HepG2 (cell line): ENCODE measurements around the gene NPW. TPM values are rescaled to one million over a fixed set of nuclear protein-coding genes. Genes with fewer than 3 reads are reported as not detected.

ENCODE experiments used
- AGO2 ChIP-seq: fragments of 200-400 bp; formaldehyde crosslinking; optimal IDR thresholded peaks from 2 replicates; pipeline ENCODE3; 2017; ENCODE audit warnings: mild to moderate bottlenecking, low read depth, low read length, moderate library complexity
- FOXC1 ChIP-seq: sonication (generic); formaldehyde crosslinking; IDR thresholded peaks from 2 replicates; pipeline ENCODE4 v1.8.0; 2022; ENCODE audit warnings: mild to moderate bottlenecking, missing genetic modification reagents, borderline replicate concordance
- KDM3A ChIP-seq: IDR thresholded peaks from 2 replicates; pipeline ENCODE4 v1.6.1; 2018; ENCODE audit warnings: low read depth, missing compliant biosample characterization
- KDM6A ChIP-seq: IDR thresholded peaks from 2 replicates; pipeline ENCODE4 v1.6.1; 2016; ENCODE audit warnings: low read depth
- LBX2 ChIP-seq: sonication (generic); formaldehyde crosslinking; IDR thresholded peaks from 2 replicates; pipeline ENCODE4 v1.5.0; 2020; ENCODE audit warnings: missing genetic modification reagents, mild to moderate bottlenecking, borderline replicate concordance
- MAZ ChIP-seq, 2 experiments: sonication (generic) in 1 of 2; formaldehyde crosslinking in 1 of 2; IDR thresholded peaks; 2 replicates each; pipeline versions ENCODE4 v1.5.0 to v1.6.1; 2012 to 2020; ENCODE audit warnings: low read depth in 2 of 2, mild to moderate bottlenecking in 2 of 2, borderline replicate concordance in 1 of 2, improper control_type of control experiment in 1 of 2, low read length in 1 of 2, missing genetic modification reagents in 1 of 2, moderate library complexity in 1 of 2
- MLX ChIP-seq: IDR thresholded peaks from 2 replicates; pipeline ENCODE4 v1.6.1; 2016
- SALL1 ChIP-seq: sonication (generic); formaldehyde crosslinking; IDR thresholded peaks from 2 replicates; pipeline ENCODE4 v1.8.0; 2022; ENCODE audit warnings: mild to moderate bottlenecking, missing genetic modification reagents
- SMAD1 ChIP-seq: sonication (generic); formaldehyde crosslinking; IDR thresholded peaks from 2 replicates; pipeline ENCODE4 v1.4.0; 2020; ENCODE audit warnings: missing genetic modification reagents, low read depth, mild to moderate bottlenecking, borderline replicate concordance
- SMAD9 ChIP-seq: sonication (generic); formaldehyde crosslinking; IDR thresholded peaks from 2 replicates; pipeline ENCODE4 v1.5.1; 2020; ENCODE audit warnings: mild to moderate bottlenecking, missing genetic modification reagents
- TCF7L2 ChIP-seq: IDR thresholded peaks from 2 replicates; pipeline ENCODE4 v1.6.1; 2011; ENCODE audit warnings: mild to moderate bottlenecking, low read depth, low read length, moderate library complexity
- THAP11 ChIP-seq: IDR thresholded peaks from 2 replicates; pipeline ENCODE4 v1.6.1; 2016; ENCODE audit warnings: missing biosample characterization, missing genetic modification reagents
- ZBTB26 ChIP-seq: IDR thresholded peaks from 2 replicates; pipeline ENCODE4 v1.6.1; 2016; ENCODE audit warnings: missing compliant biosample characterization, missing genetic modification reagents, borderline replicate concordance
- ZIK1 ChIP-seq: sonication (generic); formaldehyde crosslinking; IDR thresholded peaks from 2 replicates; pipeline ENCODE4 v1.5.0; 2020; ENCODE audit warnings: mild to moderate bottlenecking, low read depth, missing genetic modification reagents, borderline replicate concordance
- ZKSCAN5 ChIP-seq: sonication (generic); formaldehyde crosslinking; IDR thresholded peaks from 2 replicates; pipeline ENCODE4 v1.5.1; 2020; ENCODE audit warnings: mild to moderate bottlenecking, missing genetic modification reagents
- ZNF232 ChIP-seq: sonication (generic); formaldehyde crosslinking; IDR thresholded peaks from 2 replicates; pipeline ENCODE4 v1.4.0; 2020; ENCODE audit warnings: missing genetic modification reagents, borderline replicate concordance
- ZNF317 ChIP-seq: sonication (generic); formaldehyde crosslinking; IDR thresholded peaks from 2 replicates; pipeline ENCODE4 v1.5.0; 2020; ENCODE audit warnings: mild to moderate bottlenecking, missing genetic modification reagents
- ZNF337 ChIP-seq: sonication (generic); formaldehyde crosslinking; IDR thresholded peaks from 2 replicates; pipeline ENCODE4 v1.5.1; 2020; ENCODE audit warnings: missing genetic modification reagents, low read depth, mild to moderate bottlenecking, borderline replicate concordance
- ZNF782 ChIP-seq: sonication (generic); formaldehyde crosslinking; IDR thresholded peaks from 2 replicates; pipeline ENCODE4 v1.4.0; 2020; ENCODE audit warnings: missing genetic modification reagents, mild to moderate bottlenecking, borderline replicate concordance
- ZNF83 ChIP-seq: sonication (generic); formaldehyde crosslinking; IDR thresholded peaks from 2 replicates; pipeline ENCODE4 v1.4.0; 2020; ENCODE audit warnings: missing genetic modification reagents, mild to moderate bottlenecking, borderline replicate concordance
- ZSCAN29 ChIP-seq: sonication (generic); formaldehyde crosslinking; conservative IDR thresholded peaks from 2 replicates; pipeline ENCODE4 v1.4.0; 2020; ENCODE audit warnings: mild to moderate bottlenecking, missing genetic modification reagents
- polyA plus RNA-seq, 8 experiments: library from polyadenylated mRNA; depleted of rRNA in 3 of 8; stranded (reverse) in 7 of 8; unstranded in 1 of 8; fragments of >200 nt; fragmentation: Illumina TruSeq in 4 of 8; extraction: Trizol in 4 of 8; gene quantifications; 2 replicates each; pipeline versions ENCODE4 v1.2.1 to v1.2.3, GENCODE V29; 2011 to 2016; ENCODE audit warnings: low read depth in 4 of 8, missing spikeins in 1 of 8, mixed read lengths in 1 of 8; ENCODE audit not compliant: insufficient read depth in 1 of 8
- total RNA-seq, 5 experiments: library from RNA; depleted of rRNA; stranded (reverse); fragments of >200 nt; fragmentation: Illumina TruSeq; extraction: Trizol; gene quantifications; 2 replicates each; pipeline ENCODE4 v1.2.3, GENCODE V29; 2016; ENCODE audit warnings: low read depth in 1 of 5
- TF ChIP-seq, protein P1 (sequence below): sonication (generic); formaldehyde crosslinking; IDR thresholded peaks from 2 replicates; pipeline ENCODE4 v1.9.0; 2021; ENCODE audit warnings: missing genetic modification reagents, borderline replicate concordance
- TF ChIP-seq, protein P2 (sequence below): sonication (generic); formaldehyde crosslinking; IDR thresholded peaks from 2 replicates; pipeline ENCODE4 v1.5.0; 2020; ENCODE audit warnings: missing genetic modification reagents

The NPW gene
- total and polyA plus RNA-seq, 2 of the 13 experiments (the other 11 are each of a cell fraction or from before 2014, with no cell fraction given), result 0.24 to 0.97 TPM

- no peak for TF ChIP-seq SMAD1 (CRISPR knock-in tag)
- no peak for TF ChIP-seq ZNF337 (CRISPR knock-in tag)
- TF ChIP-seq ZSCAN29 (CRISPR knock-in tag), result peak; percentile 86; the same call in 1 of the 2 replicates
- peak; percentile 29; the same call in 1 of the 2 replicates for TF ChIP-seq ZNF232 (CRISPR knock-in tag)
- TF ChIP-seq THAP11, result peak; percentile 100
- TF ChIP-seq LBX2 (CRISPR knock-in tag), result no peak
- no peak for TF ChIP-seq MAZ (IDR thresholded peaks at IDR 0.05; ENCODE audit: borderline replicate concordance, low read depth, low read length)
- TF ChIP-seq MAZ (CRISPR knock-in tag; IDR thresholded peaks at IDR 0.05; ENCODE audit: low read depth), result peak; percentile 67; the same call in 1 of the 2 replicates
- no peak for TF ChIP-seq SMAD9
- TF ChIP-seq ZKSCAN5 (CRISPR knock-in tag), result no peak
- no peak for TF ChIP-seq KDM6A
- no peak; the same call in 1 of the 2 replicates for TF ChIP-seq ZBTB26 (CRISPR knock-in tag)
- no peak for TF ChIP-seq TCF7L2
- peak; percentile 28; the same call in 1 of the 2 replicates for TF ChIP-seq KDM3A (CRISPR knock-in tag)
- TF ChIP-seq, protein P1, sequence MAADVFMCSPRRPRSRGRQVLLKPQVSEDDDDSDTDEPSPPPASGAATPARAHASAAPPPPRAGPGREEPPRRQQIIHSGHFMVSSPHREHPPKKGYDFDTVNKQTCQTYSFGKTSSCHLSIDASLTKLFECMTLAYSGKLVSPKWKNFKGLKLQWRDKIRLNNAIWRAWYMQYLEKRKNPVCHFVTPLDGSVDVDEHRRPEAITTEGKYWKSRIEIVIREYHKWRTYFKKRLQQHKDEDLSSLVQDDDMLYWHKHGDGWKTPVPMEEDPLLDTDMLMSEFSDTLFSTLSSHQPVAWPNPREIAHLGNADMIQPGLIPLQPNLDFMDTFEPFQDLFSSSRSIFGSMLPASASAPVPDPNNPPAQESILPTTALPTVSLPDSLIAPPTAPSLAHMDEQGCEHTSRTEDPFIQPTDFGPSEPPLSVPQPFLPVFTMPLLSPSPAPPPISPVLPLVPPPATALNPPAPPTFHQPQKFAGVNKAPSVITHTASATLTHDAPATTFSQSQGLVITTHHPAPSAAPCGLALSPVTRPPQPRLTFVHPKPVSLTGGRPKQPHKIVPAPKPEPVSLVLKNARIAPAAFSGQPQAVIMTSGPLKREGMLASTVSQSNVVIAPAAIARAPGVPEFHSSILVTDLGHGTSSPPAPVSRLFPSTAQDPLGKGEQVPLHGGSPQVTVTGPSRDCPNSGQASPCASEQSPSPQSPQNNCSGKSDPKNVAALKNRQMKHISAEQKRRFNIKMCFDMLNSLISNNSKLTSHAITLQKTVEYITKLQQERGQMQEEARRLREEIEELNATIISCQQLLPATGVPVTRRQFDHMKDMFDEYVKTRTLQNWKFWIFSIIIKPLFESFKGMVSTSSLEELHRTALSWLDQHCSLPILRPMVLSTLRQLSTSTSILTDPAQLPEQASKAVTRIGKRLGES (CRISPR knock-in tag), result no peak
- peak; percentile 78; the same call in 1 of the 2 replicates for TF ChIP-seq SALL1 (CRISPR knock-in tag)
- TF ChIP-seq ZNF83 (CRISPR knock-in tag), result no peak
- peak; percentile 75 for TF ChIP-seq MLX
- no peak; the same call in 1 of the 2 replicates for TF ChIP-seq FOXC1
- TF ChIP-seq ZNF782 (CRISPR knock-in tag), result no peak; the same call in 1 of the 2 replicates
- TF ChIP-seq, protein P2, sequence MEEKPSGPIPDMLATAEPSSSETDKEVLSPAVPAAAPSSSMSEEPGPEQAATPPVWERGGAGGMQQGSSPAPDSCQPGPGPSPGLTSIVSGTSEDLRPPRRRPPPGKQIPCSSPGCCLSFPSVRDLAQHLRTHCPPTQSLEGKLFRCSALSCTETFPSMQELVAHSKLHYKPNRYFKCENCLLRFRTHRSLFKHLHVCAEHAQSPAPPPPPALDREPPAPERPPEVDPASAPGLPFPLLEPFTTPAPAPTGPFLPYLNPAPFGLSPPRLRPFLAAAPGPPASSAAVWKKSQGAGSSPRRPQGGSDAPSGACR (CRISPR knock-in tag), result no peak
- TF ChIP-seq ZIK1, result no peak
- TF ChIP-seq ZNF317 (CRISPR knock-in tag), result peak; percentile 16; the same call in 1 of the 2 replicates
- peak; percentile 37 for TF ChIP-seq AGO2
Observed at GRCh38 chr16:2047330-2048115, 27.9 kb downstream of the NPW start, which contains the start of the genes NTHL1 and TSC2 (continued).
